MCF 10A (cell line): Measurements from ENCODE around the gene GTF3C5. TPM values are rescaled to one million over a fixed set of nuclear protein-coding genes. Genes with fewer than 3 reads are reported as not detected.
"Not testable (repeated sequence)": the region's sequence is repeated elsewhere in the genome, so short reads cannot be mapped to it uniquely, and the experiment has no call there.

ENCODE experiments used
- BruUV-seq: library from RNA; stranded (reverse); fragments of 400-500 nt; replicated peaks from 2 replicates; lab custom pipeline; 2021; lab: Mats Ljungman, UMichigan
- CTCF ChIA-PET: fragments of 300-600 bp; sonication (Branson Sonifier 250); formaldehyde crosslinking; extraction: SDS; loops from one replicate; lab custom pipeline; 2021; ENCODE audit warnings: antibody characterized with exemption, inconsistent platforms; lab: Yijun Ruan, JAX
- POLR2A ChIA-PET: fragments of 300-600, 350-650 bp; sonication (Branson Sonifier 250); formaldehyde crosslinking; extraction: SDS; loops from one replicate; lab custom pipeline; 2020; ENCODE audit warnings: antibody characterized with exemption, inconsistent platforms; lab: Yijun Ruan, JAX
- DNase-seq: peaks from one replicate; pipeline ENCODE4 v3.0.0-alpha.2; 2018; ENCODE audit not compliant: unreplicated experiment
- H3K27ac Mint-ChIP-seq: one replicate; pipeline ENCODE4 v1.8.0; 2022; ENCODE audit warnings: mild to moderate bottlenecking, low read depth, mixed read lengths; ENCODE audit not compliant: unreplicated experiment
- H3K27me3 Mint-ChIP-seq: one replicate; pipeline ENCODE4 v1.8.0; 2022; ENCODE audit warnings: mixed read lengths; ENCODE audit not compliant: insufficient read depth, unreplicated experiment
- H3K36me3 Mint-ChIP-seq: one replicate; pipeline ENCODE4 v1.8.0; 2022; ENCODE audit warnings: mild to moderate bottlenecking, moderate library complexity, mixed read lengths; ENCODE audit not compliant: insufficient read depth, unreplicated experiment
- H3K4me1 Mint-ChIP-seq: one replicate; pipeline ENCODE4 v1.8.0; 2022; ENCODE audit warnings: mixed read lengths; ENCODE audit not compliant: insufficient read depth, unreplicated experiment
- H3K4me3 Mint-ChIP-seq: one replicate; pipeline ENCODE4 v1.8.0; 2022; ENCODE audit warnings: mild to moderate bottlenecking, moderate library complexity, mixed read lengths; ENCODE audit not compliant: unreplicated experiment
- H3K9me3 Mint-ChIP-seq: one replicate; pipeline ENCODE4 v1.8.0; 2022; ENCODE audit warnings: mixed read lengths; ENCODE audit not compliant: unreplicated experiment
- intact Hi-C: fragments of 100-400 bp; cut with micrococcal nuclease; formaldehyde crosslinking; loops from 2 replicates; pipeline ENCODE4 v1.14.1; 2022
- total RNA-seq: library from RNA; stranded (reverse); gene quantifications from 2 replicates; pipeline ENCODE4 v1.2.3, GENCODE V29; 2022
- TF ChIP-seq, protein P1 (sequence below): fragments of 200-600 bp; IDR thresholded peaks from one replicate; pipeline ENCODE4 v1.8.0; 2022; ENCODE audit warnings: antibody characterized with exemption, mild to moderate bottlenecking; ENCODE audit not compliant: unreplicated experiment

GTF3C5 gene
- total RNA-seq, 1 experiment from 2014 or later: 55.4 TPM

DNA sequence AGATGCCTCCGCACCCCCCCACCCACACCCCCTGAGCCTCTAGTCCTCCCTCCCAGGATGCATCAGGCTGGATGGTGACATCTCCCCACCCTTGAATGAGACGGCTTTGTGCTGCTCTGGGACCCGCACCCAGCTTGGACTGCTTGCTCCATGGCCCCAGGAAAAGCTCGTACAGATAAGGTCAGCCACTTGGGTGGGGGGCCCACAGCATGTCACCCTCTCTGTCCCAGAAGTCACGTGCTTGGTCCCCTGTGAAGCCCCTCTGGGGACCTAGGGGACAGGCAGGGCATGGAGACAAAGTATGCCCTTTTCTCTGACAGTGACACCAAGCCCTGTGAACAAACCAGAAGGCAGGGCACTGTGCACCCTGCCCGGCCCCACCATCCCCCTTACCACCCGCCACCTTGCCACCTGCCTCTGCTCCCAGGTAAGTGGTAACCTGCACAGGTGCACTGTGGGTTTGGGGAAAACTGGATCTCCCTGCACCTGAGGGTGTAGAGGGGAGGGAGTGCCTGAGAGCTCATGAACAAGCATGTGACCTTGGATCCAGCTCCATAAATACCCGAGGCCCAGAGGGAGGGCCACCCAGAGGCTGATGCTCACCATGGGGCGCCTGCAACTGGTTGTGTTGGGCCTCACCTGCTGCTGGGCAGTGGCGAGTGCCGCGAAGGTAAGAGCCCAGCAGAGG, 51.3 kb downstream of the GTF3C5 start:
- H3K4me3 Mint-ChIP-seq, H3K9me3 Mint-ChIP-seq, CTCF ChIA-PET, intact Hi-C loops, H3K36me3 Mint-ChIP-seq, BruUV-seq, H3K27ac Mint-ChIP-seq, DNase-seq, H3K4me1 Mint-ChIP-seq: not testable (repeated sequence)
- POLR2A ChIA-PET: interaction anchor here (1.4 kb wide), 1 partner anchor 8 kb away, joined by 4 read pairs; no protein-coding TSS in a partner anchor
- peaks cover 14% of the 10 kb centered on the region for H3K27me3 Mint-ChIP-seq

DNA sequence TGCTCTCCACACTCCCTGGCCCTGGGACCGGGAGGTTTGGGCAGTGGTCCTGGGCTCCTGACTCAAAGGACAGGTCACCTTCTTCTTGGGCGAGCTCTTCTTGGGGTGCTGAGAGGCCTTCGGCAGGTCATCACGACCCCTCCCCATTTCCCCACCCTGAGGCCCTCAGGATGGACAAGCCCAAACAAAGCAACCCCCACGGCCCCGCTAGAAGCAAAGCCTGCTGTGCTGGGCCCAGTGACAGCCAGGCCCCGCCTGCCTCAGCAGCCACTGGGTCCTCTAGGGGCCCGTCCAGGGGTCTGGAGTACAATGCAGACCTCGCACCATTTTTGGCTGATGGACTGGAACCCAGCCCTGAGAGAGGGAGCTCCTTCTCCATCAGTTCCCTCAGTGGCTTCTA, 52.9 kb downstream of the GTF3C5 start:
- H3K36me3 Mint-ChIP-seq, intact Hi-C loops, POLR2A ChIA-PET, H3K27ac Mint-ChIP-seq, H3K9me3 Mint-ChIP-seq, DNase-seq, BruUV-seq, H3K4me3 Mint-ChIP-seq, H3K4me1 Mint-ChIP-seq: not testable (repeated sequence)
- peaks cover 14% of the 10 kb centered on the region for H3K27me3 Mint-ChIP-seq
- CTCF ChIA-PET: interaction anchor here (0.6 kb wide), 1 partner anchor 419 kb away, joined by 3 read pairs; no protein-coding TSS in a partner anchor

DNA sequence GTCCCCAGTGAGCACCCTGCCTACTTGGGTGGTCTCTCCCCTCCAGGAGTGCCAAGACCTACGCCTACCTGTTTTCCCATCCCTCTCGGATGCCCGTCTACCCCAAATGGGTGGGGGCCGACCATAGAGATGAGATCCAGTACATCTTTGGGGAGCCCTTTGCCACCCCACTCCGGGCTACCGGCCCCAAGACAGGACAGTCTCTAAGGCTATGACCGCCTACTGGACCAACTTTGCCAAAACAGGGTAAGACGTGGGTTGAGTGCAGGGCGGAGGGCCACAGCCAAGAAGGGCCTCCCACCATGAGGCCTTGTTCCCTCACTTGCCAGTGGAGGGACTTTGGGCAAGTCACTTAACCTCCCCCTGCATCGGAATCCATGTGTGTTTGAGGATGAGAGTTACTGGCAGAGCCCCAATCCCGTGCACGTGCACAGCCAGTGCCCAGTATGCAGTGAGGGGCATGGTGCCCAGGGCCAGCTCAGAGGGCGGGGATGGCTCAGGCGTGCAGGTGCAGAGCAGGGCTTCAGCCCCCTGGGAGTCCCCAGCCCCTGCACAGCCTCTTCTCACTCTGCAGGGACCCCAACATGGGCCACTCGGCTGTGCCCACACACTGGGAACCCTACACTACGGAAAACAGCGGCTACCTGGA, 55.5 kb downstream of the GTF3C5 start:
- intact Hi-C loops, H3K4me3 Mint-ChIP-seq, DNase-seq, H3K36me3 Mint-ChIP-seq, H3K27ac Mint-ChIP-seq, H3K9me3 Mint-ChIP-seq, H3K27me3 Mint-ChIP-seq, CTCF ChIA-PET, H3K4me1 Mint-ChIP-seq, POLR2A ChIA-PET, BruUV-seq: not testable (repeated sequence)

DNA sequence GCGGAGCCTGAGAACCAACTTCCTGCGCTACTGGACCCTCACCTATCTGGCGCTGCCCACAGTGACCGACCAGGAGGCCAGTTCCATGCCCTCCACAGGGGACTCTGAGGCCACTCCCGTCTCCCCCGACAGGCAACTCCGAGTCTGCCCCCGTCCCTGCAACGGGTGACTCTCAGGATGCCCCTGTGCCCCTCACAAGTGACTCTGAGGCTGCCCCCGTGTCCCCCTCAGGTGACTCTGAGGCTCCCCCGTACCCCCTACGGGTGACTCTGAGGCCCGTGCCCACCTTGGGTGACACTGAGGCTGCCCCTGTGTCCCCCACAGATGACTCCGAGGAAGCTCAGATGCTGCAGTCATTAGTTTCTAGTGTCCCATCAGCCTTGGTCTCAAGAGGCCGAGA, 56.1 kb downstream of the GTF3C5 start:
- Mint-ChIP-seq H3K4me3 (no peak overlapping the region), H3K36me3 (no peaks in the 10 kb centered on the region), H3K4me1 (no peaks in the 10 kb centered on the region), H3K27me3 (no peaks in the 10 kb centered on the region), H3K27ac (no peak overlapping the region), H3K9me3 (no peaks in the 10 kb centered on the region)
- TF ChIP-seq, protein P1, sequence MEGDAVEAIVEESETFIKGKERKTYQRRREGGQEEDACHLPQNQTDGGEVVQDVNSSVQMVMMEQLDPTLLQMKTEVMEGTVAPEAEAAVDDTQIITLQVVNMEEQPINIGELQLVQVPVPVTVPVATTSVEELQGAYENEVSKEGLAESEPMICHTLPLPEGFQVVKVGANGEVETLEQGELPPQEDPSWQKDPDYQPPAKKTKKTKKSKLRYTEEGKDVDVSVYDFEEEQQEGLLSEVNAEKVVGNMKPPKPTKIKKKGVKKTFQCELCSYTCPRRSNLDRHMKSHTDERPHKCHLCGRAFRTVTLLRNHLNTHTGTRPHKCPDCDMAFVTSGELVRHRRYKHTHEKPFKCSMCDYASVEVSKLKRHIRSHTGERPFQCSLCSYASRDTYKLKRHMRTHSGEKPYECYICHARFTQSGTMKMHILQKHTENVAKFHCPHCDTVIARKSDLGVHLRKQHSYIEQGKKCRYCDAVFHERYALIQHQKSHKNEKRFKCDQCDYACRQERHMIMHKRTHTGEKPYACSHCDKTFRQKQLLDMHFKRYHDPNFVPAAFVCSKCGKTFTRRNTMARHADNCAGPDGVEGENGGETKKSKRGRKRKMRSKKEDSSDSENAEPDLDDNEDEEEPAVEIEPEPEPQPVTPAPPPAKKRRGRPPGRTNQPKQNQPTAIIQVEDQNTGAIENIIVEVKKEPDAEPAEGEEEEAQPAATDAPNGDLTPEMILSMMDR: no peak
- ChIA-PET POLR2A (no interaction called here), CTCF (interaction anchor here (0.9 kb wide), 1 partner anchor 16 kb away, joined by 5 read pairs; no protein-coding TSS in a partner anchor)
- no TSS peak for BruUV-seq
- intact Hi-C loops: no loop called here
- no peak for DNase-seq

DNA sequence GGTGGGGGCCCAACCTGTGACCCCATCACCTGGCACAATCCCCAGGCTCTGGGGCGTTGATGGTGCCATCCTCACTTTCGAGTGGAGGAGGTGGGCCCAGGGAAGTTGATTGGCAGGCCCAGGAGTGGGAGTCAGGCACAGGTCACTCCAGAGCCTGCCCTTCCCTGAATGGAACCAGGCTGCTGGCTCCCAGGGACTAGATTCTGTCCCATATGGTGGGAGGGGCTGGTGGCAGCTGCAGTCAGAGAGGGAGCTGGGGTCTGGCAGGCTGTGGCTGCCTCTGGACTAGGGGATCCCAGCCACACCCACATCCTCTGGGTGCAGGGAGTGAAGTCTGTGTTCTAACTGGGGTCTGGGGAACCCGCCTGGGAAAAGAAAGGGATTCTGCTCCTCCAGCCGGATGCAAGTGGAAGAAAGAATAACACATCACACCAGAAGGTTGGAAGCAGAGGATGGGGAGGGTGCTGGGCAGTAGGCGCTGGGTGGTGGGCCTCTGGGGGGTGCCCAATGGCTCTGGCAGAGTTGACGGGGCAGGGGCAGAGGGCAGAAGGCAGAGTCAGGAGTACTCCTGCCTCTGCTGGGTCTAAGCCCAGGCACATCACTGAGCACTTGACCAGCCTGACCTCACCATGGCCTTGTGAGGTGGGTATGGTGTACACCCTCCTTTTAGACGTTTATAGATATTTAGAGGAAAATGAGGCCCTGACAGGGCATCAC, 56.8 kb downstream of the GTF3C5 start:
- Mint-ChIP-seq H3K27me3 (no peaks in the 10 kb centered on the region), H3K4me3 (no peak overlapping the region), H3K36me3 (no peaks in the 10 kb centered on the region), H3K9me3 (no peaks in the 10 kb centered on the region), H3K4me1 (no peaks in the 10 kb centered on the region), H3K27ac (no peak overlapping the region)
- intact Hi-C loops: no loop called here
- POLR2A ChIA-PET: no interaction called here
- BruUV-seq: no TSS peak
- CTCF ChIA-PET: interaction anchor here (0.9 kb wide), 1 partner anchor 15 kb away, joined by 5 read pairs; no protein-coding TSS in a partner anchor
- DNase-seq: no peak
- TF ChIP-seq, protein P1: no peak
